IgD-negative memory B cell (primary cell): Measurements from ENCODE around the gene C6orf120. TPM values are rescaled to one million over a fixed set of nuclear protein-coding genes. Genes with fewer than 3 reads are reported as not detected.
"Not testable (repeated sequence)": the region's sequence is repeated elsewhere in the genome, so short reads cannot be mapped to it uniquely, and the experiment has no call there.

Experiments
- H3K27ac Mint-ChIP-seq, 3 donors: one replicate each; pipeline ENCODE4 v1.8.0; 2020 to 2022; ENCODE audit warnings: mild to moderate bottlenecking in 3 of 3, mixed read lengths in 3 of 3, moderate library complexity in 1 of 3
- H3K27me3 Mint-ChIP-seq: one replicate; pipeline ENCODE4 v1.8.0; 2021; ENCODE audit warnings: mixed read lengths
- H3K36me3 Mint-ChIP-seq: one replicate; pipeline ENCODE4 v1.8.0; 2020; ENCODE audit warnings: mild to moderate bottlenecking, mixed read lengths
- H3K4me1 Mint-ChIP-seq, 3 donors: one replicate each; pipeline ENCODE4 v1.8.0; 2020 to 2022; ENCODE audit warnings: mixed read lengths in 3 of 3, mild to moderate bottlenecking in 1 of 3
- H3K4me3 Mint-ChIP-seq, 4 donors: one replicate each; pipeline ENCODE4 v1.8.0; 2020 to 2022; ENCODE audit warnings: mild to moderate bottlenecking in 4 of 4, mixed read lengths in 4 of 4, moderate library complexity in 3 of 4
- H3K9me3 Mint-ChIP-seq, 3 donors: one replicate each; pipeline ENCODE4 v1.8.0; 2020 to 2021; ENCODE audit warnings: mixed read lengths in 3 of 3, mild to moderate bottlenecking in 1 of 3
- polyA plus RNA-seq: library from polyadenylated mRNA; unstranded; fragments of 300-500 nt; fragmentation: Illumina TruSeq; gene quantifications from one replicate; pipeline ENCODE4 v1.2.3, GENCODE V29; 2021

C6orf120 gene
- polyA plus RNA-seq, 1 donor from 2014 or later: 7.8 TPM

- H3K36me3 Mint-ChIP-seq: peaks cover 14% of the 10 kb centered on the region
- no peak overlapping the region for H3K4me3 Mint-ChIP-seq
Measured at GRCh38 chr6:169668203-169668847, 33.6 kb upstream of the C6orf120 start.

GRCh38 chr6:169669147-169669546 is 32.8 kb upstream of the C6orf120 start:
- Mint-ChIP-seq H3K4me1 (peaks cover 0 to 1% (median 0%) of the 10 kb centered on the region in 3 donors), H3K4me3 (no peak overlapping the region)

More at GRCh38 chr6:169668203-169668847, 33.6 kb upstream of the C6orf120 start:
- no peaks in the 10 kb centered on the region for H3K9me3 Mint-ChIP-seq
- peaks cover 0 to 2% (median 1%) of the 10 kb centered on the region in 3 donors for H3K4me1 Mint-ChIP-seq
- H3K27me3 Mint-ChIP-seq: no peaks in the 10 kb centered on the region
- no peak overlapping the region for H3K27ac Mint-ChIP-seq

GRCh38 chr6:169669889-169670288 is 32.0 kb upstream of the C6orf120 start:
- Mint-ChIP-seq H3K4me3 (no peak overlapping the region), H3K9me3 (no peaks in the 10 kb centered on the region), H3K27ac (no peak overlapping the region), H3K36me3 (peaks cover 15% of the 10 kb centered on the region), H3K4me1 (peaks cover 0 to 1% (median 0%) of the 10 kb centered on the region in 3 donors), H3K27me3 (no peaks in the 10 kb centered on the region)

More at GRCh38 chr6:169669147-169669546, 32.8 kb upstream of the C6orf120 start:
- Mint-ChIP-seq H3K27me3 (no peaks in the 10 kb centered on the region), H3K27ac (peak overlapping the region in 1 of 3 donors; percentile 43), H3K36me3 (peaks cover 13% of the 10 kb centered on the region), H3K9me3 (no peaks in the 10 kb centered on the region)

GRCh38 chr6:169671563-169671962 is 30.4 kb upstream of the C6orf120 start:
- peaks cover 12% of the 10 kb centered on the region for H3K36me3 Mint-ChIP-seq
- no peak overlapping the region for H3K27ac Mint-ChIP-seq
- no peaks in the 10 kb centered on the region for H3K27me3 Mint-ChIP-seq
- no peak overlapping the region for H3K4me3 Mint-ChIP-seq
- H3K4me1 Mint-ChIP-seq: peaks cover 0 to 1% (median 0%) of the 10 kb centered on the region in 3 donors
- H3K9me3 Mint-ChIP-seq: no peaks in the 10 kb centered on the region

- H3K36me3 Mint-ChIP-seq: peaks cover 17% of the 10 kb centered on the region
Measured at GRCh38 chr6:169675011-169675410, 26.9 kb upstream of the C6orf120 start.

GRCh38 chr6:169677096-169677495 is 24.8 kb upstream of the C6orf120 start:
- H3K4me3 Mint-ChIP-seq: no peak overlapping the region
- no peak overlapping the region for H3K27ac Mint-ChIP-seq
- H3K27me3 Mint-ChIP-seq: no peaks in the 10 kb centered on the region
- peaks cover 0 to 5% (median 3%) of the 10 kb centered on the region in 3 donors for H3K9me3 Mint-ChIP-seq
- peaks cover 0 to 3% (median 0%) of the 10 kb centered on the region in 3 donors for H3K4me1 Mint-ChIP-seq
- H3K36me3 Mint-ChIP-seq: peaks cover 32% of the 10 kb centered on the region

More at GRCh38 chr6:169675011-169675410, 26.9 kb upstream of the C6orf120 start:
- H3K4me1 Mint-ChIP-seq: peaks cover 0 to under 1% (median 0%) of the 10 kb centered on the region in 3 donors
- H3K4me3 Mint-ChIP-seq: no peak overlapping the region
- no peaks in the 10 kb centered on the region for H3K9me3 Mint-ChIP-seq
- H3K27me3 Mint-ChIP-seq: no peaks in the 10 kb centered on the region
- no peak overlapping the region for H3K27ac Mint-ChIP-seq

- Mint-ChIP-seq H3K27ac (no peak overlapping the region), H3K4me3 (no peak overlapping the region), H3K27me3 (no peaks in the 10 kb centered on the region), H3K9me3 (peaks cover 0 to 5% (median 3%) of the 10 kb centered on the region in 3 donors), H3K36me3 (peaks cover 30% of the 10 kb centered on the region), H3K4me1 (peaks cover 0 to 3% (median 2%) of the 10 kb centered on the region in 3 donors)
Measured at GRCh38 chr6:169678342-169678741, 23.6 kb upstream of the C6orf120 start.

- Mint-ChIP-seq H3K9me3 (peaks cover 6 to 18% (median 10%) of the 10 kb centered on the region in 3 donors), H3K4me1 (peaks cover 0 to 3% (median 2%) of the 10 kb centered on the region in 3 donors), H3K27ac (no peak overlapping the region), H3K4me3 (no peak overlapping the region), H3K27me3 (no peaks in the 10 kb centered on the region), H3K36me3 (peaks cover 50% of the 10 kb centered on the region)
Measured at GRCh38 chr6:169684056-169684455, 17.9 kb upstream of the C6orf120 start.

GRCh38 chr6:169685860-169686259 is 16.1 kb upstream of the C6orf120 start:
- no peak overlapping the region for H3K4me3 Mint-ChIP-seq
- peaks cover 6 to 13% (median 9%) of the 10 kb centered on the region in 3 donors for H3K9me3 Mint-ChIP-seq
- no peaks in the 10 kb centered on the region for H3K27me3 Mint-ChIP-seq
- H3K36me3 Mint-ChIP-seq: peaks cover 50% of the 10 kb centered on the region
- H3K4me1 Mint-ChIP-seq: peaks cover 0 to 5% (median 2%) of the 10 kb centered on the region in 3 donors
- no peak overlapping the region for H3K27ac Mint-ChIP-seq

- Mint-ChIP-seq H3K36me3 (peaks cover 43% of the 10 kb centered on the region), H3K27ac (no peak overlapping the region), H3K27me3 (no peaks in the 10 kb centered on the region), H3K4me3 (no peak overlapping the region), H3K9me3 (peaks cover 7 to 17% (median 7%) of the 10 kb centered on the region in 3 donors), H3K4me1 (peaks cover 2 to 11% (median 3%) of the 10 kb centered on the region in 3 donors)
Measured at GRCh38 chr6:169689287-169689686, 12.6 kb upstream of the C6orf120 start.

GRCh38 chr6:169691260-169691659 is 10.7 kb upstream of the C6orf120 start:
- H3K4me1 Mint-ChIP-seq: peaks cover 2 to 11% (median 5%) of the 10 kb centered on the region in 3 donors

GRCh38 chr6:169692516-169692915 is 9.4 kb upstream of the C6orf120 start:
- H3K4me1 Mint-ChIP-seq: peaks cover 2 to 11% (median 5%) of the 10 kb centered on the region in 3 donors
- peaks cover 0 to 9% (median 4%) of the 10 kb centered on the region in 3 donors for H3K9me3 Mint-ChIP-seq
- H3K27ac Mint-ChIP-seq: no peak overlapping the region
- peaks cover 22% of the 10 kb centered on the region for H3K36me3 Mint-ChIP-seq
- no peaks in the 10 kb centered on the region for H3K27me3 Mint-ChIP-seq
- no peak overlapping the region for H3K4me3 Mint-ChIP-seq

More at GRCh38 chr6:169691260-169691659, 10.7 kb upstream of the C6orf120 start:
- H3K36me3 Mint-ChIP-seq: peaks cover 32% of the 10 kb centered on the region
- peaks cover 2 to 14% (median 4%) of the 10 kb centered on the region in 3 donors for H3K9me3 Mint-ChIP-seq
- no peak overlapping the region for H3K27ac Mint-ChIP-seq
- H3K4me3 Mint-ChIP-seq: no peak overlapping the region
- no peaks in the 10 kb centered on the region for H3K27me3 Mint-ChIP-seq

- no peak overlapping the region for H3K27ac Mint-ChIP-seq
- no peak overlapping the region for H3K4me3 Mint-ChIP-seq
- H3K27me3 Mint-ChIP-seq: no peaks in the 10 kb centered on the region
- H3K4me1 Mint-ChIP-seq: peaks cover 4 to 11% (median 9%) of the 10 kb centered on the region in 3 donors
- peaks cover 0 to 9% (median 2%) of the 10 kb centered on the region in 3 donors for H3K9me3 Mint-ChIP-seq
- peaks cover 15% of the 10 kb centered on the region for H3K36me3 Mint-ChIP-seq
Measured at GRCh38 chr6:169695131-169695530, 6.8 kb upstream of the C6orf120 start.

GRCh38 chr6:169697115-169697514 is 4.8 kb upstream of the C6orf120 start:
- not testable (repeated sequence) for H3K27me3 Mint-ChIP-seq, H3K36me3 Mint-ChIP-seq, H3K27ac Mint-ChIP-seq, H3K4me3 Mint-ChIP-seq, H3K9me3 Mint-ChIP-seq
- H3K4me1 Mint-ChIP-seq: peaks cover 3 to 12% (median 7%) of the 10 kb centered on the region in 3 donors

- peaks cover 2% of the 10 kb centered on the region for H3K36me3 Mint-ChIP-seq
- H3K4me1 Mint-ChIP-seq: peaks cover 21 to 29% (median 22%) of the 10 kb centered on the region in 3 donors
- peak overlapping the region; percentile 32 to 98 (median 82) for H3K4me3 Mint-ChIP-seq
- H3K27me3 Mint-ChIP-seq: no peaks in the 10 kb centered on the region
- H3K27ac Mint-ChIP-seq: peak overlapping the region in 1 of 3 donors; percentile 72
- peaks cover 0 to 5% (median 0%) of the 10 kb centered on the region in 3 donors for H3K9me3 Mint-ChIP-seq
Measured at GRCh38 chr6:169700296-169700695, 1.6 kb upstream of the C6orf120 start.
